H1 (cell line): ENCODE data around the gene GRB14.

ENCODE experiments used
- BCL11A ChIP-seq, 2 experiments: IDR thresholded peaks; one replicate each; pipeline ENCODE4 v1.6.1; 2011; ENCODE audit warnings: low read depth in 2 of 2, low read length in 2 of 2, mild to moderate bottlenecking in 2 of 2
- CEBPB ChIP-seq: IDR thresholded peaks from 2 replicates; pipeline ENCODE4 v1.6.1; 2012; ENCODE audit warnings: low read depth, low read length
- EP300 ChIP-seq, 2 experiments: IDR thresholded peaks; 1 replicate in 1 of 2; 2 replicates in 1 of 2; pipeline ENCODE4 v1.6.1; 2011 to 2012; ENCODE audit warnings: low read depth in 2 of 2, low read length in 2 of 2, mild to moderate bottlenecking in 2 of 2, borderline replicate concordance in 1 of 2, inconsistent platforms in 1 of 2, moderate library complexity in 1 of 2
- POLR2AphosphoS5 ChIP-seq: IDR thresholded peaks from 2 replicates; pipeline ENCODE4 v1.6.1; 2011; ENCODE audit warnings: low read depth, low read length
- SIN3A ChIP-seq, 2 experiments: IDR thresholded peaks in 1 of 2; conservative IDR thresholded peaks in 1 of 2; 2 replicates each; pipeline ENCODE4 v1.6.1; 2011 to 2012; ENCODE audit warnings: low read length in 2 of 2, improper control_type of control experiment in 1 of 2, low read depth in 1 of 2, mild to moderate bottlenecking in 1 of 2
- SRF ChIP-seq: IDR thresholded peaks from 2 replicates; pipeline ENCODE4 v1.6.1; 2011; ENCODE audit warnings: mild to moderate bottlenecking, low read depth, low read length, moderate library complexity
- YY1 ChIP-seq: IDR thresholded peaks from 2 replicates; pipeline ENCODE4 v1.6.1; 2011; ENCODE audit warnings: low read depth, mild to moderate bottlenecking, low read length
- TF ChIP-seq, protein P1 (sequence below): IDR thresholded peaks from 2 replicates; pipeline ENCODE4 v1.6.1; 2012; ENCODE audit warnings: inconsistent platforms
- TF ChIP-seq, protein P2 (sequence below), 3 experiments: IDR thresholded peaks; 1 replicate in 2 of 3; 2 replicates in 1 of 3; pipeline versions ENCODE4 v1.5.1 to v1.6.1; 2011; ENCODE audit warnings: low read length in 3 of 3, mild to moderate bottlenecking in 3 of 3, inconsistent platforms in 2 of 3, low read depth in 1 of 3, moderate library complexity in 1 of 3; ENCODE audit not compliant: insufficient read depth in 1 of 3; ENCODE audit errors: control extremely low read depth in 1 of 3
- TF ChIP-seq, protein P3 (sequence below): IDR thresholded peaks from 2 replicates; pipeline ENCODE4 v1.6.1; 2012; ENCODE audit warnings: inconsistent platforms

DNA sequence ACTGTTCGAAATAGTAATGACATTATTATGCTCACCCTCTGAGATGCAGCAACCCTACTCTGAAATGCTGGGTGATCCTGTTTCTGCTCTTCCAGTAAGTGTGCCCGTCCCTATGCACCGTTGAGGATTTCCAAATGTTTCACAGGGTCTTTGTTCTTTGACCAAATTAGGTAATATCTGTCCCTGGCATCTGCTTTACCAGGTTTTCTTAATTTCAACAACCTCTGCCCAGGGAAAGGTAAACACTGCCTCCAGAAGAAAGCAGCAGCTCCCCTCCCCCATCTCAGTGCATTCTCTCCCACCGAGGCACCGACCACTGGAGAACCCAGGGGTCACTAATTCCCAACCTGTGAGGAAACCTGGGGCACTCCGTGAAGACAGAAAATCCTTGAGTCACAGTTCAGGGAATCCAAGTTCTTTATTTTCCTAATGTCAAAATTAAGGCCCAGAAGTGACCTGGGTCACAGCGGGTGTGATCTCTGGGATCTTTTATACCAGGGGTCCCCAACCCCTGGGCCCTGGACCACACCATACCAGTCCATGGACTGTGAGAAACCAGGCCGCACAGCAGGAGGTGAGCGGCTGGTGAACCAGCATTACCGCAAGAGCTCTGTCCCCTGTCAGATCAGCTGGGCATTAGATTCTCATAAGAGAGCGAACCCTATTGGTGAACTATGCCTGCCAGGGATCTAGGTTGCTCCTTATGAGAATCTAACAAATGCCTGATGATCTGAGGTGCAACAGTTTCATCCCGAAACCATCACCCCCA lies 1.2 kb upstream of the GRB14 start:
- TF ChIP-seq POLR2AphosphoS5 (no peak), EP300 (IDR thresholded peaks at IDR 0.05; ENCODE audit: borderline replicate concordance in 1 of 2, low read depth in 2 of 2, low read length in 2 of 2) (no peak), SRF (peak; percentile 85), SIN3A (conservative IDR thresholded peaks at IDR 0.05 in 1 of 2, IDR thresholded peaks at IDR 0.05 in 1 of 2; ENCODE audit: low read depth in 1 of 2, low read length in 2 of 2) (no peak), YY1 (no peak), CEBPB (no peak), BCL11A (IDR thresholded peaks at IDR 0.05; ENCODE audit: low read depth in 2 of 2, low read length in 2 of 2) (no peak)
- TF ChIP-seq, protein P1, sequence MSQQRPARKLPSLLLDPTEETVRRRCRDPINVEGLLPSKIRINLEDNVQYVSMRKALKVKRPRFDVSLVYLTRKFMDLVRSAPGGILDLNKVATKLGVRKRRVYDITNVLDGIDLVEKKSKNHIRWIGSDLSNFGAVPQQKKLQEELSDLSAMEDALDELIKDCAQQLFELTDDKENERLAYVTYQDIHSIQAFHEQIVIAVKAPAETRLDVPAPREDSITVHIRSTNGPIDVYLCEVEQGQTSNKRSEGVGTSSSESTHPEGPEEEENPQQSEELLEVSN = no peak
- TF ChIP-seq, protein P2, sequence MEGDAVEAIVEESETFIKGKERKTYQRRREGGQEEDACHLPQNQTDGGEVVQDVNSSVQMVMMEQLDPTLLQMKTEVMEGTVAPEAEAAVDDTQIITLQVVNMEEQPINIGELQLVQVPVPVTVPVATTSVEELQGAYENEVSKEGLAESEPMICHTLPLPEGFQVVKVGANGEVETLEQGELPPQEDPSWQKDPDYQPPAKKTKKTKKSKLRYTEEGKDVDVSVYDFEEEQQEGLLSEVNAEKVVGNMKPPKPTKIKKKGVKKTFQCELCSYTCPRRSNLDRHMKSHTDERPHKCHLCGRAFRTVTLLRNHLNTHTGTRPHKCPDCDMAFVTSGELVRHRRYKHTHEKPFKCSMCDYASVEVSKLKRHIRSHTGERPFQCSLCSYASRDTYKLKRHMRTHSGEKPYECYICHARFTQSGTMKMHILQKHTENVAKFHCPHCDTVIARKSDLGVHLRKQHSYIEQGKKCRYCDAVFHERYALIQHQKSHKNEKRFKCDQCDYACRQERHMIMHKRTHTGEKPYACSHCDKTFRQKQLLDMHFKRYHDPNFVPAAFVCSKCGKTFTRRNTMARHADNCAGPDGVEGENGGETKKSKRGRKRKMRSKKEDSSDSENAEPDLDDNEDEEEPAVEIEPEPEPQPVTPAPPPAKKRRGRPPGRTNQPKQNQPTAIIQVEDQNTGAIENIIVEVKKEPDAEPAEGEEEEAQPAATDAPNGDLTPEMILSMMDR (IDR thresholded peaks at IDR 0.05; ENCODE audit: control extremely low read depth in 1 of 3, insufficient read depth in 1 of 3, low read depth in 1 of 3, low read length in 3 of 3) = no peak
- TF ChIP-seq, protein P3, sequence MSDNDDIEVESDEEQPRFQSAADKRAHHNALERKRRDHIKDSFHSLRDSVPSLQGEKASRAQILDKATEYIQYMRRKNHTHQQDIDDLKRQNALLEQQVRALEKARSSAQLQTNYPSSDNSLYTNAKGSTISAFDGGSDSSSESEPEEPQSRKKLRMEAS = no peak
